Activated naive CD8-positive, alpha-beta T cell (primary cell): ENCODE measurements around the gene GALNT2.

ENCODE experiments used
- H3K27ac Mint-ChIP-seq: one replicate; pipeline ENCODE4 v1.8.0; 2021; ENCODE audit warnings: mixed read lengths
- H3K27me3 Mint-ChIP-seq: one replicate; pipeline ENCODE4 v1.8.0; 2021; ENCODE audit warnings: mixed read lengths
- H3K36me3 Mint-ChIP-seq: one replicate; pipeline ENCODE4 v1.8.0; 2021; ENCODE audit warnings: mixed read lengths
- H3K4me1 Mint-ChIP-seq: one replicate; pipeline ENCODE4 v1.8.0; 2021; ENCODE audit warnings: low read depth, mixed read lengths
- H3K4me3 Mint-ChIP-seq: one replicate; pipeline ENCODE4 v1.8.0; 2021; ENCODE audit warnings: mild to moderate bottlenecking, mixed read lengths
- H3K9me3 Mint-ChIP-seq: one replicate; pipeline ENCODE4 v1.8.0; 2021; ENCODE audit warnings: low read depth, mixed read lengths

Gene GALNT2

DNA sequence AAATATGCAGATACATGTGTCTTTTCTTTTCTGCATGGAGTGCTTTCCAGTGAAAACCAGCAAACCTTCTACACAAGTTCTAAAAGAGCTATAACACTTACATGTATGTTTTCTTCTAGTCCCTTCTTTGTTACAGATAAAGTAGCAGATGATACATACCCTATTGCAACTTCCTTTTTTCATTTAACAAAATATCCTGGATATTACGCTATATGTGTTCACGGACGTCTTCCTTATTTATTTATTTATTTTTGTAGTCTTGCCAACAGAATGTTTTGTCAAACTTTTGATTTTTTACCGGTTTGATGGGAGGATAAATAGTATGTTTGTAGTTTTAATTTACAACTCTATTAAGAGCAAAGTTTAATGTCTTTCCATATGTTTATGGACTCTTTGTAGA is 5.2 kb upstream of the GALNT2 start:
- Mint-ChIP-seq H3K9me3 (peaks cover 5% of the 10 kb centered on the region), H3K27me3 (no peaks in the 10 kb centered on the region), H3K27ac (no peak overlapping the region), H3K36me3 (no peaks in the 10 kb centered on the region), H3K4me3 (no peak overlapping the region), H3K4me1 (peaks cover 17% of the 10 kb centered on the region)

DNA sequence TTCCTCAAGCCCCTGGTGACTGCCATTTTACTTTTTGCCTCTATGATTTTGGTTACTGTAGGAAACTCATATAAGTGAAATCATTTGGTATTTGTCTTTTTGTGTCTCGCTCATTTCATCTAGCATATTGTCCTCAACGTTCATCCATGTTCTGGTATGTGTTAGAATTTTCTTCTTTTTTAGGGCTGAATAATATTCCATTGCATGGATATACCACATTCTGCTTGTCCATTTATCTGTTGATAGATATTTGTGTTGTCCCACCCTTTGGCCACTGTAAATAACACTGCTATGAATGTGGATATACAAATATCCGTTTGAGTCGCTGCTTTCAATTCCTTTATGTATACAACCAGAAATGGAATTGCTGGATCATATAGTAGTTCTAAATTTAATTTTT is 4.5 kb upstream of the GALNT2 start:
- Mint-ChIP-seq H3K4me1 (peaks cover 17% of the 10 kb centered on the region), H3K27me3 (no peaks in the 10 kb centered on the region), H3K4me3 (no peak overlapping the region), H3K9me3 (peaks cover 5% of the 10 kb centered on the region), H3K27ac (no peak overlapping the region), H3K36me3 (no peaks in the 10 kb centered on the region)

DNA sequence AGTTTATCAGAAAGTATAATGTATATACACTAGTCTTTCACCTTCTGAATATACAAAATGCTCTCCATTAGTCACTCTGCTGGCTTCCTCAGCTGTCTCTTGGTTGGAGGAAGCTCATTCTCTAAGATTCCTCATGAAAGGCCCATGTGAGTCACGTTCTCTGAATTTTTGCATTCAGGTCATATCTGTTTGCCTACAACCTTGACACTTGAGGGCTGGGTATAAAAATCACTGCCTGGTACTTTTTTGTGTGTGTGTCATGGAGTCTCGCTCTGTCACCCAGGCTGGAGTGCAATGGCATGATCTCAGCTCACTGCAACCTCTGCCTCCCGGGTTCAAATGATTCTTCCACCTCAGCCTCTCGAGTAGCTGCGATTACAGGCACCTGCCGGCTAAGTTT is 2.8 kb upstream of the GALNT2 start:
- Mint-ChIP-seq H3K9me3 (peaks cover 5% of the 10 kb centered on the region), H3K27ac (no peak overlapping the region), H3K4me3 (no peak overlapping the region), H3K36me3 (no peaks in the 10 kb centered on the region), H3K4me1 (peaks cover 26% of the 10 kb centered on the region), H3K27me3 (no peaks in the 10 kb centered on the region)

DNA sequence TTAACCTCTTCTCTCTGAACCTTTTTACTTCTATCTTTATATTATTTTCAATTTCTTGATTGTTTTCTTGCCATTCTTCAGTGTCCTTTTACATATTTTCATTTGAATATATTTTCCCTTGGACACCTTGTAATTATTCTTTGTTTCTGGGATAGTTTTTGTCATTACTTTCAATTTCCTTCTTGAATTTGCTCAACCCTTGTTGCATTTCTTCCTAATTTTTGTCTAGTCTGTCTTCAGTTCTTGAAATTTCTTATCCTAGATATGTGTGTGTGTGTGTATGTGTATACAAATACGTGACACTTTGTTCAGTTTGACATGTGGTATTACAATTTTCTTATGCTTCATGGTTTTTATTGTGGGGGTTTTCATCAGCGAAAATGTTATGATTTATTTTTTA is 1.9 kb upstream of the GALNT2 start:
- Mint-ChIP-seq H3K27ac (peak overlapping the region; percentile 95), H3K9me3 (peaks cover 5% of the 10 kb centered on the region), H3K36me3 (no peaks in the 10 kb centered on the region), H3K27me3 (no peaks in the 10 kb centered on the region), H3K4me1 (peaks cover 35% of the 10 kb centered on the region), H3K4me3 (peak overlapping the region; percentile 17)

DNA sequence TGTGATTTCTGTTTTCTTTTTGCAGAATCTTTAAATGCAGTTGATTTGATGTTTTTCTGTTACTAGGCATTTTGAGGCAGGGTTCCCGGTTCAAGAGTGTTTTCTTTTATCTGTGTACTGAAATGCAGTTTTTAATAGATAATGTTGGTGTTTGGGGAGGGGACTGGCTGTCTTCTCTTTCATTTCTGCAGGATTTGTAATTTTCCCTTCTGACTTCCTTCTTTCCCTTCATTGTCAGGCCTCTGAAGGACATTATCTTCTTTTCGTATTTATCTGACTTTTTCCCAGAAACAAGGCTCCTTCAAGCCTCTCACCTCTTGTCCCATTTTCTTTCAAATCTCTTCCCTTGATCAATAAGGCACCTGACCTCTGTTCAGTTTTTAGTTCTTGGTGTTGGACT is 1.5 kb upstream of the GALNT2 start:
- H3K4me1 Mint-ChIP-seq = peaks cover 39% of the 10 kb centered on the region
- no peaks in the 10 kb centered on the region for H3K27me3 Mint-ChIP-seq
- H3K36me3 Mint-ChIP-seq = no peaks in the 10 kb centered on the region
- peak overlapping the region; percentile 90 for H3K4me3 Mint-ChIP-seq
- H3K27ac Mint-ChIP-seq = peak overlapping the region; percentile 95
- H3K9me3 Mint-ChIP-seq = peaks cover 5% of the 10 kb centered on the region

DNA sequence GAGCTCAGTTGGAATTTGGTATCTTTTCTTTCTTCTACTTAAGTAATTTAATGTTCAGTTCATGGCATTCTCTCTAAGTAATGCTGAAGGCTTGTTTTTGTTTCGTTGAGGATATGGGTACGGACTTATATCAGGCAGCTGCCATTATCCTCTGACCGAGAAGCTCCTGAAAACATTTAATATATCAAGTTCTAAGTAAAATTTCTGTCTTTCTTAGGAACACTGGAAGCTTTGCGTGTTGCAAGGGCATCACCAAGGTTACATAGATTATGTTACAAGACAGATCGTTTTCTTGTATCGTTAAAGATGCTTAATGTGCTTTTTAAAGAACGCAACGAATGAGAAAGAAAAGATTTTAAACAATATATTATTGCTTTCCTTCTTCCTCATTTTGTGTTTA is 1.0 kb upstream of the GALNT2 start:
- Mint-ChIP-seq H3K4me3 (peak overlapping the region; percentile 90), H3K4me1 (peaks cover 43% of the 10 kb centered on the region), H3K27me3 (no peaks in the 10 kb centered on the region), H3K9me3 (peaks cover 5% of the 10 kb centered on the region), H3K36me3 (no peaks in the 10 kb centered on the region), H3K27ac (peak overlapping the region; percentile 95)

DNA sequence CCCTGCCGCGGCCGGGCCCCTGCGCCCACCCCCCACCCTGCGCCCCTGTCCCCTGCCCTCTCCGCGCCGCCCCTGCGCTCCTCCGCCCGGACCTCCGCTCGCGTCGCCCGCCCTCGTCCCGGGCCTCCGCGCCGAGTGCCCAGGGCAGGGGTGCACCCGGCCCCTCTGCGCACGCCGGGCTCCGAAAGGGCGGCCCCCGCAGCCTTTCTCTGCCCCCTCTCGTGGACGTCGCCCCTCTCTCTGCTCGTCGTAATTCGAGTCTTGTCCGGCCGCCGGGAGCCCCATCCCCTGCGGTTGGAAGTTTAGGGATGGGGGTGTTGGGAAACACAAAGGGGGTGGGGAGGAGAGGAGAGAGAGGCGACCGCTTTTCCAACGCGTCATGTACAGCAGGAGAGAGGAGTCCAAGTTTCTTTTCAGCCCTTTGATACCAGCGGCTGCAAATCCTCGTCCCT is 407 bp downstream of the GALNT2 start:
- Mint-ChIP-seq H3K4me1 (peaks cover 47% of the 10 kb centered on the region), H3K27ac (peak overlapping the region; percentile 94), H3K9me3 (peaks cover 2% of the 10 kb centered on the region), H3K27me3 (no peaks in the 10 kb centered on the region), H3K36me3 (no peaks in the 10 kb centered on the region), H3K4me3 (peak overlapping the region; percentile 94)

DNA sequence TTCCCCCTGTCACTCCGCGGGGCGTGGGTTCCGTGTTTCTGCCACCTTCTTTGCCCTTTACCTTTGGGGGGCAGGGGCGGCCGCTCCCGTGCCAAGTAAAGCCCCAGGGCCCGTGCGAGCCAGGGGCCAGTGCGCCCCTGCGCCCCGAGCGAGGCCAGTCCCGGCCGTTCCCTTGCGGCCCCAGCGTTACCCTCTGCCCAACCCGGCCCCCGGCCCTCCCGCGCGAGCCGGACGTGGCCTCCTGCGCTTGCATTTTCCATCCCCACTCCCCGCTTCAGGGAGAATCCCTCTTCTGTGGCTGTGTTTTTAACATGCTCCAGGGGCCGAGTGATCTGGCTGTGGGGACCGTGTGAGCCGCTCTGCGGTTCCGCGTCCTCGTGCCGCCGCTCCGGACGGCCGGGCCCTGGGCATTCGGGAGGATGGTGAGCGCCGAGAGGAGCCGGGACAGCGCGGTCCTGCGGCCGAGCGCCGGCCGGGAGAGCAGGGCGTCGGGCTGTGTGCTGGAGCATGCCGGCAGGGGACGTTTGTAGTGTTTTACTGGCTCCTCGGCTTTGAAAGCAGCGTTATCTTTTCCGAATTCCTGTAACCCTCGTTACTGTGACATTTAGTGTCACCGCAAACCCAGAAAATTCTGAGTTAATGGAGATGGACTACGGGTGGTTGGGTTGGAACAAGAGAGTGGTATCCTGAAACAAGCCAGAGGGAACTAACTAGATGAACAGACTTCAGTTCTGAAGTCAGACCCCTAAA is 1.0 kb downstream of the GALNT2 start:
- no peaks in the 10 kb centered on the region for H3K9me3 Mint-ChIP-seq
- H3K36me3 Mint-ChIP-seq = no peaks in the 10 kb centered on the region
- peaks cover 52% of the 10 kb centered on the region for H3K4me1 Mint-ChIP-seq
- peak overlapping the region; percentile 94 for H3K27ac Mint-ChIP-seq
- H3K27me3 Mint-ChIP-seq = no peaks in the 10 kb centered on the region
- H3K4me3 Mint-ChIP-seq = peak overlapping the region; percentile 94

DNA sequence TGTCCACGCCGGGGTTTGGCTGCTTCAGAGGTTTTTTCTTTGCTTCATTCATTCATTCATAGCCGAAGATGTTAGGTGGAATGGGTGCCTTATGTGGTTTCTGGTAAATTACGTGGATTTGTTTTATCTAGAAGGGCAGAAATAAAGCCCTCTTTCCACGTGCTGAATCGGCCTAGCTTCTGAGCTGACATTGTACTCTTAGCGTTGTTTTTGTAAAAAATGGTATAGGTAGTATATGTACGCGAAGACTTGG is 1.5 kb downstream of the GALNT2 start:
- Mint-ChIP-seq H3K9me3 (no peaks in the 10 kb centered on the region), H3K36me3 (no peaks in the 10 kb centered on the region), H3K27ac (peak overlapping the region; percentile 94), H3K4me1 (peaks cover 56% of the 10 kb centered on the region), H3K27me3 (no peaks in the 10 kb centered on the region), H3K4me3 (peak overlapping the region; percentile 94)

DNA sequence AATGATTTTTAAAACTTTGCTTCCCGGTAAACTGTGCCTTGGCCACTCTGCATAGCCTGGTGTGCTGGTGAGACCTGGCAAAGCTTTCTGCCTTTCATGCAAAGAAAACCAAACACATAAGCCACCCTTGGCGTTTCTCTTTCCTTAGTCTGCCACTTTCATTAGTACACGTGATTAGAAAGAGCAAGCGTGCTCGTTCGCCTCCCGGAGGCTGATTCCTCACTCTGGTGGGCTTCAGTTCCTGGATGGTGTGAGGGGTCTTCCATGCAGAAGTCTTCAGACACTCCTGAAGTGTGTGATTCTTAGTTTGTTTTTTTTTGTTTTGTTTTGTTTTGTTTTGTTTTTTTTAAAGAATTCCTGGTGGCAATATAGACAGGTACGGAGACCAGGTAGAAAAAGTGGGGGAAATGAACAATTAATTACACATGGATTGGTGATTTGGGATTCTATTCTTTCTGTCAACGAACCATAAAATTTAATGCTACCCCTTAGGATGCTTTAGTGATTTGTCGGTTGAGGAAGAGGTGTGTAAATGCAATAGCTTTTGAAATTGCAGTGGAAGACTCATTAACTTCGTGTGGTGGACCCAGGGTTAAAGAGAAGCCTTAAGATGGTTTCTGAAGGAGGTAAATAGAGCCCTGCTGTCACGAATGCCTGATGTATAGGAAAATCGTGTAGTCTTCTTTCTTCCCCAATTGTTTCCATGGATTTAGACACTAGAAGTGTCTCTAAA is 2.1 kb downstream of the GALNT2 start:
- Mint-ChIP-seq H3K27me3 (no peaks in the 10 kb centered on the region), H3K36me3 (no peaks in the 10 kb centered on the region), H3K27ac (peak overlapping the region; percentile 94), H3K4me3 (peak overlapping the region; percentile 94), H3K4me1 (peaks cover 55% of the 10 kb centered on the region), H3K9me3 (no peaks in the 10 kb centered on the region)

DNA sequence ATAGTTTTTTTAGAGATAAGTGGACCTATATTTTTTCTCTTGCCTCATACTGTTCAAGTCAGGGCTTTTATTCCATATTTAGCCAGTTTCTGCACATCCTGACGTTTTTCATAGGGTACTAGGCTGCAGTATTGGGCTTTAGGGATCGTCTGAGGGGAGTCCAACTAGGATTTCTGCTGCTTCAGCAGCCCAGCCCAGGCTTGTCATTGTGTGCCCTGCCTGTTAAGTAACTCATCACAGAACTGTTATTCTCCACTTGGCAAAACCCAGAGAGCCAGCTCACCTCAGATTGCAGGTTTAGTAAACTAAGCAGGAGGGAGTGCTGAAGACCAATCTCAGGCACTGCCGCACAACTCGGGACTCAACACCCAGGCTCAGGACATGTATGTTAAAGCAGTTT is 2.8 kb downstream of the GALNT2 start:
- H3K4me3 Mint-ChIP-seq = peak overlapping the region; percentile 94
- peaks cover 57% of the 10 kb centered on the region for H3K4me1 Mint-ChIP-seq
- H3K27me3 Mint-ChIP-seq = no peaks in the 10 kb centered on the region
- no peaks in the 10 kb centered on the region for H3K9me3 Mint-ChIP-seq
- no peaks in the 10 kb centered on the region for H3K36me3 Mint-ChIP-seq
- peak overlapping the region; percentile 94 for H3K27ac Mint-ChIP-seq

DNA sequence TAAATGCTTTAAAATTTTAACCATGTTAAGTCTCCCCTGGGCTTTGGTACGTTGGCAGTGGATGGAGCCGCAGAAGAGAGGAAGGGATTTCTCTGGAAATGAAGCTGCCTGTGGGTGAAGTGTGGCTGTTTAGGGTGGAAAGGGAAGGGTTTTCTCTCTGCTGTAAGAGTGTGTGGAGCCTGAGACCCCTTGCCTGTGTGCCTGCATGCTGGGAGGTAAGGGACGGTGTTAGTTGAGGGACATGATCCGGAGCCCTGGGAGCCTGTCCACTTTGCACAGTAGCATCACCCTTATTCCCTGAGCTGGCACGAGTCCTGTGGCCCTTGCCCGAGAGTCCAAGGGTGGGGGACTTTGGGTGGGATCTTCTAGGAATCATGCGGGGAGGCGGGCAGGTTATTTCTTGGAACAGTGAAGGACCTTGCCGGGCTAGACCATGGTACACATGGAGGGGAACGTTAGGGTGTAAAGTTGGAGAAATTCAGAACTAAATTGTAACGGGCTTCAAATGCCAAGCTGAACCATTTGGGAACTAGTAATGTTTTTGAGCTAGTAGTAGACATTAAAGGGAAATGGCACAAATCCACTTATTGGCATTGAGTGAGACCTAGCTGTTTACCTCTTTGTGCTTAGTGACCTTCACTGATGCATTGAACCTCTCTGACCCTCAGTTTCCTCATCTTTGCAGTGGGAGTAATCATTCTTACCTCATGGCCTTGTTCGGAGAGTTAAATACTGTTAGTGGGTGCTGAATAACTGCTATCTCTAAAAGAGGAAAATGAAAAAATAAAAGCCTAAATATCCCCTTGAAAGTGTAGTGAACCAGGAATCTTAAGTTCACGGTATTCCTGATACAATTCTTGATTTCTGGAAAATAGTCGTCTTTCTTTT is 3.5 kb downstream of the GALNT2 start:
- no peaks in the 10 kb centered on the region for H3K36me3 Mint-ChIP-seq
- H3K27ac Mint-ChIP-seq = peak overlapping the region; percentile 28
- H3K9me3 Mint-ChIP-seq = no peaks in the 10 kb centered on the region
- H3K4me3 Mint-ChIP-seq = no peak overlapping the region
- peaks cover 56% of the 10 kb centered on the region for H3K4me1 Mint-ChIP-seq
- no peaks in the 10 kb centered on the region for H3K27me3 Mint-ChIP-seq

DNA sequence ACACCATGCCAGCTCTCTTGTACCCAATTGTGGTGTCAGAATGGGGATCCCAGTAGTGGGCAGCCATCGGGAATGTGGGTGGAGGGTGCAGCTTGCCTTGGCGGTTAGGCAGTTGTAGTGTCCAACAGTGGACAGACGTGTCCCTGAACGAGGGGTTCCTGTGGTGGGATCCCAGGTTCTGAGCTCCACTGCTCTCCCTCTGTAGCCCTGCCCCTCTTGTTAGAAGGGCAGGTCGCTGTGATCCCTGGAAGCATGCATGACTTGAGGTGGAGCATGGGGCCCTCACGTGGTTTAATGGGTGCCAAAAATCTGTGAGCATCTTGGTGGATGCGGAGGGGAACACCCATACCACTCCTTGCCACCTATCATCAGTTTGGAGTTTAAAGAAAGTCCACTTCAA is 4.3 kb downstream of the GALNT2 start:
- no peaks in the 10 kb centered on the region for H3K9me3 Mint-ChIP-seq
- H3K27ac Mint-ChIP-seq = peak overlapping the region; percentile 28
- no peak overlapping the region for H3K4me3 Mint-ChIP-seq
- peaks cover 55% of the 10 kb centered on the region for H3K4me1 Mint-ChIP-seq
- no peaks in the 10 kb centered on the region for H3K27me3 Mint-ChIP-seq
- H3K36me3 Mint-ChIP-seq = peaks cover 2% of the 10 kb centered on the region

DNA sequence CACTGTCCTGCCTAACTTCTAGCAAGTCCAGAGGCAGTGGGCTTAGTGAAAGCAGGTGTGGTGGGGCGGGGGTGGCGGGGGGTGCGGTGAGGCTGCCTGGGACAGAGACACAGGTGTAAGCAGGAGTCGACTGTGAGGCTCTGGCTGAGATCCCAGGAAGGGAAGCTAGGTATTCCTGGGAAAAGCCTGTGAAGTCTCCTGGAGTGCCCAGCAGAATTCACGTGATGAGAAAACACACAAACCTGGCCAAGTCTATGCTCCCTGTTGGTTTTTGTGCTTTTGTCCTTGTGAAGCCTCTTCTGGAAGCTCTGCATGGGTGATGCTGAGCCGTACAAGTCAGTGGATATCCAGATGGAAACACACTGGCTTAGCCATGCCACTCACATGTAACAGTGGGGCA is 5.3 kb downstream of the GALNT2 start:
- Mint-ChIP-seq H3K27ac (no peak overlapping the region), H3K4me3 (no peak overlapping the region), H3K27me3 (no peaks in the 10 kb centered on the region), H3K4me1 (peaks cover 62% of the 10 kb centered on the region), H3K9me3 (no peaks in the 10 kb centered on the region), H3K36me3 (peaks cover 6% of the 10 kb centered on the region)

DNA sequence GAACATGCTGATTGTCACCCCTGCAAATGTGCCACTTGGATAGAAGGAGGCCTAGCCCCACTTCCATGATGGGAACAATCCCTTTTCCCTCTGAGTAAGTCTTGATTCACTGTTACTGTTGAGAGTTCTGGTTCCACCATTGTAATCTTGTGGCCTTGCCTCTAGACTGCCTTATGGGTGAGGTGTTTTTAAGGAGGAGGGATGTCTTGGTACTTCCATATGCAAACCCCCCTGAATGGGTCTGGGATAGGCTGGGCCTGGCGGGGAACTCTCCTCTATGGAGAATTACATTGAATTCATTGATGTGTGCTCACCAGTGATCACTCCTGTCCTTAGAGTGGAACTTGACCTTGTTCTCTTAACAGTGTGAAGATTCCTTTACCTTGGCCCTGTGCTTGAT is 5.8 kb downstream of the GALNT2 start:
- no peaks in the 10 kb centered on the region for H3K27me3 Mint-ChIP-seq
- H3K9me3 Mint-ChIP-seq = no peaks in the 10 kb centered on the region
- peaks cover 65% of the 10 kb centered on the region for H3K4me1 Mint-ChIP-seq
- no peak overlapping the region for H3K4me3 Mint-ChIP-seq
- H3K36me3 Mint-ChIP-seq = peaks cover 7% of the 10 kb centered on the region
- no peak overlapping the region for H3K27ac Mint-ChIP-seq
